CD4-positive, alpha-beta T cell treated with Interleukin-6 for 4 hours (primary cell): ENCODE measurements around the gene PDE6D.
A peak's percentile ranks its signal among the peaks of the same experiment; 100 is the strongest.

Experiments
- DNase-seq: peaks from one replicate; pipeline ENCODE4 v3.0.0-alpha.2; 2020; ENCODE audit warnings: mixed read lengths

The PDE6D gene

GRCh38 chr2:231704017-231704416 lies 77.1 kb downstream of the PDE6D start:
- no peak for DNase-seq

- no peak for DNase-seq
These were observed 79.4 kb downstream of the PDE6D start for GRCh38 chr2:231701456-231702373.

- no peak for DNase-seq
These were observed 82.1 kb downstream of the PDE6D start for GRCh38 chr2:231699006-231699405.

GRCh38 chr2:231696004-231696367 lies 85.1 kb downstream of the PDE6D start:
- DNase-seq: no peak

GRCh38 chr2:231693956-231694355 lies 87.1 kb downstream of the PDE6D start:
- no peak for DNase-seq

- no peak for DNase-seq
These were observed 88.2 kb downstream of the PDE6D start for GRCh38 chr2:231692847-231693246.

- DNase-seq: no peak
These were observed 89.8 kb downstream of the PDE6D start for GRCh38 chr2:231691251-231691772.

GRCh38 chr2:231689124-231689893 lies 91.8 kb downstream of the PDE6D start:
- DNase-seq: no peak

GRCh38 chr2:231688719-231689118 lies 92.4 kb downstream of the PDE6D start:
- no peak for DNase-seq

- DNase-seq: no peak
These were observed 93.1 kb downstream of the PDE6D start for GRCh38 chr2:231687961-231688360.

- peak; percentile 81 for DNase-seq
These were observed 93.8 kb downstream of the PDE6D start for GRCh38 chr2:231687133-231687852.

GRCh38 chr2:231686192-231687100 lies 94.6 kb downstream of the PDE6D start:
- no peak for DNase-seq

GRCh38 chr2:231685349-231686191 lies 95.5 kb downstream of the PDE6D start:
- DNase-seq: no peak

- no peak for DNase-seq
These were observed 96.5 kb downstream of the PDE6D start for GRCh38 chr2:231684314-231685223.

- no peak for DNase-seq
These were observed 97.5 kb downstream of the PDE6D start for GRCh38 chr2:231683292-231684235.

- no peak for DNase-seq
These were observed 98.3 kb downstream of the PDE6D start for GRCh38 chr2:231682603-231683291.
